HG02938 (cell line): ENCODE results near the gene CAPRIN1.
"Not testable (repeated sequence)": the region's sequence is repeated elsewhere in the genome, so short reads cannot be mapped to it uniquely, and the experiment has no call there.

ENCODE experiments used
- ATAC-seq: cut with Tn5 transposase; IDR thresholded peaks from one replicate; pipeline ENCODE4 v1.9.1; 2021; ENCODE audit warnings: mild to moderate bottlenecking, moderate library complexity; ENCODE audit not compliant: unreplicated experiment

Gene CAPRIN1

DNA sequence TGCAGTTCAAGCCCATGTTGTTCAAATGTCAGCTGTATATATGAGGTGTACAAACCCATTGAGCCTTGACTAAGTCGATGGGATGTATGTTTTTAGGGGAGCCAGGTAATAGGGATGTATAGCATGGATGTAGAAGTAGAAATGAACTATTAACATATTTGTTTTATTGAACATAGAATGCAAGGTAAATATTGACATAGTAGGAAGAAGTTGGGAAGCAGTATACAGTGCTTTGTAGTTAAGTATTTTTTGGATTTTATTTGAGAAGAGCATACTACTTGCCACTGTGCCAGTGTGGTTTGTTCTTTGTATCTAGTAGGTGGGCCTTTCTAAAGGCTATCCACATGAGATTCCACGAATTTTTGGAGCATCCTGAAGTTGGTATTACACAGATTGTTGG is 33.1 kb downstream of the CAPRIN1 start:
- ATAC-seq: no peak

GRCh38 chr11:34086554-34087283 is 35.2 kb downstream of the CAPRIN1 start:
- ATAC-seq: no peak

GRCh38 chr11:34091825-34092224 is 40.3 kb downstream of the CAPRIN1 start:
- ATAC-seq: no peak

DNA sequence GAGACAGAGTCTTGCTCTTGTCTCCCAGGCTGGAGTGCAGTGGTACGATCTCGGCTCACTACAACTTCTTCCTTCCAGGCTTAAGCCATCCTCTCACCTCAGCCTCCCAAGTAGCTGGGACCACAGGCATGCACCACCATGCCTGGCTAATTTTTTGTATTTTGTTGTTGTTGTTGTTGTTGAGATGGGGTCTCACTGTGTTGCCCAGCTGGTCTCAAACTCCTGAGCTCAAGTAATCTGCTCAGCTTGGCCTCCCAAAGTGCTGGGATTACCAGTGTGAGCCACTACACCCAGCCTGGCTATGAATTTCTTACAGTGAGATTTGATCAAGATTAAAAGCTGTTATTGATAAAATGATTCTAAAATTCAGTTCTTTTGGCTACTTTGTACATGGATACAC is 43.4 kb downstream of the CAPRIN1 start:
- not testable (repeated sequence) for ATAC-seq

DNA sequence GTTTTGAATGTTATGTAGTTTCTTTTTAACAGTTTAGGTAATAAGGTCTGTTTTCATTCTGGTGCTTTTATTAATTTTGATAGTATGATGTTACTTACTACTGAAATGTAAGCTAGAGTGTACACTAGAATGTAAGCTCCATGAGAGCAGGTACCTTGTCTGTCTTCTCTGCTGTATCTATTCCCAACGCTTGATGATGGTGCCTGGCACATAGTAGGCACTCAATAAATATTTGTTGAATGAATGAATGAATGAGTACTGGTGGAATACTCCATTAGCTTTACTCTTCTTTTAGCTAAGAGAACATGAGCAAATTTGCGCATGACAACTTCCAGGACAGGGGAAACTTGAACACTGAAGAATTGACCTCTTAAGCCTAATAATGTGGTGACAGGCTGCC is 47.3 kb downstream of the CAPRIN1 start:
- no peak for ATAC-seq

- ATAC-seq: no peak
Measured at GRCh38 chr11:34104680-34105078, 53.1 kb downstream of the CAPRIN1 start.

DNA sequence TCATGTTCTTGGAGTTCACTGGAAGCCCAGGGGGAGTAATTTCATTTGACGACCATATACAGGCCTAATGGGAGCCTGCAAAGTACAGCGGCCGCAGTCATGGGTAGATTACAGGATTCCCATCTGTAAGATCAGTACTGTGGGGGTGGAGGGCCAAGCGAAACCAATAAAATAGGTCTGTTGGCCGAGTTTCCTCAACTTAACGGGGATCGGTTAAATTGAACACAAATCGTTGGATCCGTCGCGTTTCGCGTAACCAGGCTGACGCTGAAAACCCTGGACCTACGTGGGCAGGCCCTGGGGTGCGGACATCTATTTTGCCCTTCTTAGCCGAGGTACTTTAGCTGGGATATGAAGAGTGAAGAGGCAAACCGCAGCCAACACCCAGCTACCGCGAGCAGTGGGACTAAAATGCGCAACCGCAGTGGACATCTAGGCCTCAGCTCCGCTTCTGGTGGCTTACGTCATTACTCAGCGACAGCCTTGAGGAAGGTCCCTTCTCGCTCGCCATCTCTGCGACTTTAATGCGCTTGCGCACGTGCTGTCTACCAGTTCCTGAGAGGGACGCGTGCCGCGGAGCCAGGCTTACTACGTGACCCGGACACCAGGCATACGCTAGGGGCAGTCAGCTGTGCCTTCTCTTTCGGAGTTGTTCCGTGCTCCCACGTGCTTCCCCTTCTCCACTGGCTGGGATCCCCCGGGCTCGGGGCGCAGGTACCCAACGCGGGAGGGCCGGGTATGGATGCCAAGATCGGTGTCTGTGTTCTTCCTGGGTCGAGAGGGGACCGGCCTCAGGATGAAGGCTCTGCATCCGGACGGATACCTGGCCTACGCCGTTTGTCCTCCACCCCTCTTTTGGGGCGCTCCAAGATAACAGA is 53.8 kb downstream of the CAPRIN1 start, which contains the start of gene NAT10:
Gene NAT10, plus strand, starts transcription at position 551 of the 878 bp plus-strand sequence. CDS start 2,597 bp downstream, outside the sequence.
- peak; percentile 86 for ATAC-seq

- no peak for ATAC-seq
Measured at GRCh38 chr11:34105957-34106504, 54.5 kb downstream of the CAPRIN1 start.

- ATAC-seq: no peak
Measured at GRCh38 chr11:34111722-34112270, 60.3 kb downstream of the CAPRIN1 start.

- ATAC-seq: no peak
Measured at GRCh38 chr11:34114014-34114413, 62.5 kb downstream of the CAPRIN1 start.

GRCh38 chr11:34114471-34114870 is 62.9 kb downstream of the CAPRIN1 start:
- ATAC-seq: no peak

GRCh38 chr11:34120651-34121050 is 69.1 kb downstream of the CAPRIN1 start:
- no peak for ATAC-seq

DNA sequence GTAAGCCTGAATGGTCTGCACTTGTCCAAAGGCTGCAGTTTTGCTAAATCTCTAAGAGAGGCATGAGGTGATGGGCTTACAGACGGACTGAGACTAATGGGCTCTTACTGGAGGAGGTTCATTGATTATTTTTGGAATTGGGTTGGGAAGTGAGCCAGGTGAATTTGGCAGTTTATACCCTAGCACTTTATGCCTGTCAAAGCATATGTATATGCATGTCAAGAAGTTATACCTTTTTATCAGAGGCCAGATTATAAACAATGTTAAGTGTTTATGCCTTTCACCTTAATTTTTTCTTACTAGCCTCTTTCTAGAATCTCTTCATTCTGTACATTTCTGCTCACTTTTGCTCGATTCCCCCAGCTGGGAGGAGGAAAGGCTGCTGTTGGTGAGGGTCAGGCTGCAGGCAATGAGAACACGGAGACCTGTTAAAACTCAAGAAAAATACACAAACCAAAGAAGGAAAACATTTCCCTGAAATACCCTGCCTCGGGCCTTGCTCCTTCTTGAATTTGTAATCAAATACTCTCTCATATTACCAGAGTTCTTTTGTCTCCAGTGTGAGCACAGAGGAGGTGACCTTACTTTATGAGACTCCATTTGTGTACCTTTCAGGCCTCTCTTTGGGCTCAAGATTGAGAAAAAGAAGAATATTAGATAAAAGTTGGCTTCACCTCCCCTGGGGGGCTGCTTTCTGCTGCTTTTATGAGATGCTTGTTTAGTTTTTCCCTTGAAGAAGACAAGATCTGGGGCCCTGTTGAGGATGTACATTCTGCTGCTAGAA is 73.5 kb downstream of the CAPRIN1 start:
- no peak for ATAC-seq

DNA sequence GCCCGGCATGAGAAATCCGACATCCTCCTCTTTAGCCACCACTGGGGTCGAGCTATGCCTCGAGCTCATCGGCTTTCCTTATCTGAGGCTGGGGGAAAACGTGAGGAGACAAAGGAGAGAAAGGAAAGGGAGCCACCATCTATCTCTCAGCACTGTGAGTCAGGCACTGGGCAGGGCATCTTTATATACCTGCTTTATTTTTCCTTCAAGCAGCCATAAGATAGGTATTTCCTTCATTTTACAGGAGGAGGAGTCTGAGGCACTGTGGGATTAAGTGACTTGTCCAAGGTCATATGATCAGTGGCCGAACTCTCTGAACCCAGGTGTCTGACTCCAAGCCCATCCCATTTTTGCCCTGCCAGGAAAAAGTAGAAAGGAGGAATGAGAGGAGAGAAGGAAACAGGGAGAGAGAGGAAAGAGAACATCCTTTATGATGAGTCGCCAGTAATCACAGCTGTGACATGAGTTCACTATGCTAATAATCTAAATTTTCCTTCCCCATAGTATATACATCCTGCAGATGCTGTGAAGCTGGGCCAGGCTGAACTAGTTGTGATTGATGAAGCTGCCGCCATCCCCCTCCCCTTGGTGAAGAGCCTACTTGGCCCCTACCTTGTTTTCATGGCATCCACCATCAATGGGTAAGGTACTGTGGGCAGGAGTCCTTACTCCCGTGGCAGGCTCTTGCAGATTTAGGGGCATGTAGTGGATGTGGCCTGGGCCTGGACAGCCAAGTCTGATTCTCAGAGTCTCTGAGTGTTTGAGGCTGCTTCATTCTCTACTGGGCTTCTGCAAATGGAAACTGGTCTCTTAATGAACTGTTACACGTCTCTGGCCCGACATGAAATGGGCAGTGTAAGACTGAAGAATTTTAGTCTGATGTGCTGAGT is 75.7 kb downstream of the CAPRIN1 start:
- ATAC-seq: no peak

DNA sequence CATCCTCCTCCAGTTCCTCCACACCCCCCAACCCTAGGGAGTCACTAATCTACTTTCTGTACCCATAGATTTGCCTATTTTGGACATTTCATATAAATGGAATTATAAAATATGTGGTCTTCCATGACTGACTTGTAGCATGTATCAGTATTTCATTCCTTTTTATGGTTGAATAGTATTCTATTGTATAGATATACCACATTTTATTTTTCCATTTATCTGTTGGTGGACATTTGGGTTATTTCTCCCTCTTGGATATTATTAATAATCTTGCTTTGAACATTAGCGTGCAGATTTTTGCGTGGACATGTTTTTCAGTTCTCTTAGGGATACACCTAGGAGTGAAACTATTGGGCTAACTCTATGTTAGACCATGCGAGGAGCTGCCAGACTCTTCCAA is 77.3 kb downstream of the CAPRIN1 start:
- ATAC-seq: no peak

DNA sequence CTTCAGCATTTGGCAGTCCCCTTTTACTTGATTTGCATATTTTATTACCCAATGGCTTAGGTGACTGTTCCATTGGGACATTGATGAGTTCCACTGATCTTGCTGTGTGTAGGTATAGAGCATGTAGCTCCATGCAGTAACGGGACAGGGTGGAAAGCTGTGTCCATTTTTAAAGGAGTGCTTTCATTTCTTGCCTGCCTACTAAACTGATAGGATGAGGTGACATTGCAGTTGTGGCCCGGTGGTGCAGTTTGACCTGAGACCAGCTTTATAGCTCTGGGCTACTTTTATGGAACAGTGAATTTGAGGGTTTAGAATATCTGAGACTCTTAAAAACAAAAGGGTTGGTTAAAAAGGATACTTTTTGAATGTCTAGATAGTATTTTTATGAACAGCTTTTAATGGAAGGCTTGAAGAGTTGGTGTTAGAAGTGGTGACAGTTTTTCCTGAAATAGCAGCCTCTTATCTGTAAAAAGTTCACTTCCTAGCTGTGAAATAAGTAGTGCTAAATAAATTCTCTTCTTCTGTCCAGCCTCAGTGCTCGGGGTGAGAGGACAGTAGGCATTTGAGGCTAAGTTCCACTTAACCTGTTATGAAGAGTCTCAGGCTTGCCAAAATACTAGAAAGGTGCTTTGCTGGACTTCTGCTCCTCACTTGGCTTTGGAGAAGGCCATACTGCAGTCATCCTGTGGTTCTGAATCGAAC is 80.9 kb downstream of the CAPRIN1 start:
- no peak for ATAC-seq

DNA sequence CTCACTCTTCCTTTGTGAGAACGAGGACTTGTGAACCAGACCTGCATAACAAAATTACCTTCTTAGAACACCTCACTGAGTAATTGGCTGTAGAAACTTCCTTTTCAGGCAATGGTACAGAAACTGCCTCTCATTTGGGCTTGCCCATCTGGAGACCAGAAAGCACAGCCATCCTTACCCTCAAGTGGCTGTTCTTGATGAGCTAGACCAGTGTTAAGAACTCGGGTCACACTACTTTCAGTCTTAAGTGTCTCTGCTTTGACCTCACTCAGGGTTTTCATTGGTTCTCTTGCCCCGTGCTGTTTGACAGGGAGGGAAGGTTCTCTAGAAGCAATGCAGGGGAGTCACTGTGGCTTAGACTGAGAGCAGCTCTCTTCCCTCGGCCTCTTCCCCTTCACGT is 83.2 kb downstream of the CAPRIN1 start:
- no peak for ATAC-seq

GRCh38 chr11:34135439-34135838 is 83.9 kb downstream of the CAPRIN1 start:
- ATAC-seq: no peak

DNA sequence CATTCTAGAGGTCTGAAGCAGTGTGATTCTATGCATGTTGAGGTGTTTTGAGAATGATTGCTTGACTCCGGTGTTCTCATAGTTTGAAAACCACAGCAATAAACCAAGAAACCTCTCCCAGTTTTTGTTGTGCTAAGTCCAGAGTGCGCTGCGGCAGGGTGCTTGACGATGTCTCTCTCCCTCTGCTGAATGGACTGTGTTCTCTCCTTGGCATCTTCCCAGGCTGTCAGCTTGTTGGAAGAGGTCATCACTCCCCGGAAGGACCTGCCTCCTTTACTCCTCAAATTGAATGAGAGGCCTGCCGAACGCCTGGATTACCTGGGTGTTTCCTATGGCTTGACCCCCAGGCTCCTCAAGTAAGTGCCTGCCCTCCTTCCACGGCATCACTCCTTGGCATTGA is 84.9 kb downstream of the CAPRIN1 start:
- no peak for ATAC-seq
